Stimulated activated CD8-positive, alpha-beta memory T cell treated with anti-CD3 and anti-CD28 coated beads, Interleukin-2, amount 100 ng/mL, for 1 hour (primary cell): ENCODE measurements around the gene AKAP6.

Source experiments
- DNase-seq, 2 donors: peaks; one replicate each; pipeline ENCODE4 v3.0.0-alpha.2; 2020; ENCODE audit warnings: low read depth in 2 of 2

Gene AKAP6

DNA sequence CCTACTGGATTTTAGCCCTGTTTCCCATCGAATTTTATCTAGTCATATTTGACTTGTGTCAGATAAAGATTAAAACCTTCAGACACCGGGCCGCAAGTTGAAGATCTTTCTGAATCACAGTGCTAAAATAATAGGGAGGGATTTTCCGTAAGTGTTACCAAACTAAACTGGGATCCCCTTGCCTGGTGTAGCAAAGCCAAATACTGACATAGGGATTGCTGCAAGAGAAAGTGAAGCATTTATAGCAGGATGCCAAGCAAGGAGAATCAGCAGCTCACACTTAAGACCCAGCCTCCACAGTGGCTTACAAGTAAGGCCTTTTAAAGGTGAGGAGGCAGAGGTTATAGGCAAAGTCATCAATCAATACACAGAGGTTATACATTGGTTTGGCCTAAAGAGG, 147.4 kb downstream of the AKAP6 start:
- DNase-seq, result no peak

DNA sequence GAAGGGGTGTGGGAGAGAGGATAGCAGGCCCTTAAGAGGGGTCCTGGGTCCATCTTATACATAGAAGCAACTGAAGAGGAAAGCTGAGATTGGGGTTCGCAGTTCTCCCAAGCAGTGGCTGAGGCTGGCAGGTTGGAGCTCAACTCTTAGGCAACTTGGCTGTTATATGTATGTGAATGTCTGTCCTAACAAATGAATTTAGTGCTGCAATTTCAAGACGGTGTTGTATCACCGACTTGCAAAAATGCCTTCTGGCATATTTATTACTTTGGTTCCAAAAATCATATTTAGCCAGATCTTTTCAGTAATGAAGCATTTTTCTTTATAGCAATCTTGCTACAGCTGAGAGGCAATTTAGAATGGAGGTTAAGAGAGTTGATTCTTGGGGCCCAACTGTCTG, 148.3 kb downstream of the AKAP6 start:
- no peak for DNase-seq

DNA sequence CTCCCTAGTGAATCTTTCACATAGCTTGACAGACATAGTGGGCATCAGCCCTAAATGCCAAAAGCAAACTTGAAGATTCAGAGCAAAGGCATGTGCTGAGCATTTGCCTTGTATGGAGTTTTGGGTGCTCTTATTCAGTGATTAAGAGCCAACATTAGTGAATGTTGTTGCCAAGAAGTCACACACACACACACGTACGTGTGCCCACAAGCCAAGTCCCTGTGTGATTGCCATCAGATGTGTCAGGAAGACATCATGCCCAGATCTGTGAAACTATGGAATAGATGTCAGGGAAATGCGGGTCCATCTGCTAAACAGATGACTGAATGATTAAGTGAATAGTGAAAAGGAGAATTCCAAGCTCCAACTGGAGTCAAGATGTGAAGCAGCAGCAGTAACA, 149.0 kb downstream of the AKAP6 start:
- DNase-seq, result no peak

DNA sequence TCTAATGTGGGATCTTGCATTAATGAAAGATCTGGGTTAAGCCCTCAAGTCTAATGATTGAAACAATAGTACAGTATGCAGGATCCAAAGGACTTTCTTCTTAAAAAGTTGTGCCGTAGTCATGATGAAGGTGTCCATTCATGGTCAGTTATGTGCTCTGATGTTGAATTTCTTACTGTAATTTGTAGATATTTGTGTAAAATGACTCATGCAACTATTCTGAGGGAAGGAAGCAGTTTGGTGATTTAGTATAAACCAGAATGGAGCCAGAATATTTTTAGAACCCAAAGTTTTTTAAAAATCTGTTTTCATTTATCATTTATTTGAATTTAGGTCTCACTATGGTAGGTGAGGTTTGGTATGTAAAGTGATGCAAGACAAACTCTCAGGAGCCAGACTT, 151.2 kb downstream of the AKAP6 start:
- DNase-seq, result no peak

GRCh38 chr14:32481707-32482106, 152.6 kb downstream of the AKAP6 start:
- no peak for DNase-seq

DNA sequence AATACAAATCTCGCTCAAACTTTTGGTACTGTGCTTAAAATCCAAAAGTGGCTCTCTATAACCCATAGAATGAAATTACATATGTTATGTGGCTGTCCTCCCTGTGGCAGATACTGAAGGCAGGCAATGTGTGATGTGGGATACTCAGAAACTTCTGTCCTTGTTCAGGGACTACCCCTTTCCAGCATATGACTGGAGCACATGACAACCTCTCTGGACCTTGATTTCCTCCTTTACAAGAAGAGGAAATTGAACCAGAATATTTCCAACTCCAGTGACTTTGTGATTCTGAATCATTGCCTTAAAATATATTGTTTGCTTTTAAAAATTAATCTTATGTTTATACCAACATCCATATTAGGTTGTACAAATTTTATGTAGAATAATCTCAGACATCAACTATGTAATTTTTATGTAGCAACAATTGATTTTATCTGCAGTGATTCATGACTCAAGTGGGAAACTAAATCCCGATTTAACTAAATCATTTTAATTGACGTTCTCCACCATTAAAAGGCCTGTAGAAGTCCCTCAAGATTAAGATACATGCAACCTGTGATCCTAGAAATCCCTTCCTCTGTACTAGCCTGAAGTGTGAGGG, 162.4 kb downstream of the AKAP6 start:
- no peak for DNase-seq

- no peak for DNase-seq
These were observed 163.4 kb downstream of the AKAP6 start for GRCh38 chr14:32492457-32492856.

DNA sequence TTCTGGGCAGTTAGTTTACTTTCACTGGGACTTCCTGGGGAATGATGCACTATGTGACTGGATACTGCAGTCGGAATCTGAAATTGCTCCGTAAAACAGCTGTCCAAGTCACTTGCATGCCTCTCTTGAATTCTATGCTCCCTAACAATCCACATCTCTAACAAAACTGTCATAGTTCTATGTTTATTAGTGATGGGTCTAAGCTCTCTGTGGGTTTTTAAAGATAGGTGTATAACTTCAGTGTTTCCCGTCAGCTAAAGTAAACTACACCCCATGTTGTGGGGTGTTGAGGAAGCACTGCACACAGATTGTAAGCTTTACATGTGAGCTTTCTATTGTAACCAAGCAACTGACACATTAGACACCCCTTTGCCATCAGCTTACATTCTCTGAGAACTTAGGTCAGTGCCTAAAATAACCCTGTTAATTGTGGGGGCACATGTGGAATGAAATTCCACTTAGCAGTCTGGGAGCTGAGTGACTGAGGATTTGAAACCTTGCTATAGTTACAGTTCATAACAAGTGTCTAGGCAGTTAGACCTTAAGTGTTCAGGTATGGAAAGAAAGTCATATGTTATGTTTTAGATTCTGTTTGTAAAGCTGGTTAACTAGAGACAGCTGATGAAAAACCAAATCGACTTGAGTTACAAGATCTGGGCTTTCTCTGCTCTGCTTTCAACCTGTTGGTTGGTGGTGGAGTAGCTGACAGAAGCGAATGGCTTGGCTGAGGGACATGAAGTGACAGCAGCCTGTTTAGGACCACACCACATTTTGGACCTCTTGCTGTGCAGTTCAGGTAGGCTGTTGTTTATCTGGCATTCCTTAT, 165.7 kb downstream of the AKAP6 start:
- DNase-seq, result no peak

DNA sequence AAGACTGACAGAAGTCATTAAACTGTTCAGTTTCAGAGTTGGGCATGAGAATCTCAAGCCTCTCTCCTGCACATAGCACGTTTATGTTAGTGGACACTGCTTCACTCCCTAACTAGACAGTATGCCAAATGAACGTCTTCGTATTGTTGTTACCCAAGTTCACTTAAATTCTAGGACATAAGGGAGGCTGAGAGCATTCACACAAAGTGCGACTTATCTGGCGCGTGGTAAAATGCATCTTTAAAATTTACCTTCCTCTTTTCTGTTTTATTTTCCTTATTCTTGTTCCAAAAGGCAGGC, 166.3 kb downstream of the AKAP6 start:
- DNase-seq, result no peak

DNA sequence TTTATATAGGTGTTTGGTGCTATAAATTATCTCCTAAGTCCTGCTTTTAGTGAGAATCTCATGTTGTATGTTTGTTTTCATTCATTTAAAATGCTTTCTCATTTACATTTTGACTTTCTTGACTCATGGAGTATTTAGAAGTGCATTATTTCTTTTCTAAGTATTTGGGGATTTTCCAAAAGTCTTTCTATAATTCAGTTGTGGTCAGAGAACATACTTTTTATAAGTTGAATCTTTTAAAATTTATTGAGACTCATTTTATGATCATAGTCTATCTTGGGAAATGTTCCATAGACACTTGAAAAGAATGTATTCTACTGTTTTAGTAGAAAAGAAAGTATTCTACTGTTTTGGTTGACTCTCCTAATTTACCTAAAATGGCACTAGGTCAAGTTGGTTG, 168.2 kb downstream of the AKAP6 start:
- no peak for DNase-seq

DNA sequence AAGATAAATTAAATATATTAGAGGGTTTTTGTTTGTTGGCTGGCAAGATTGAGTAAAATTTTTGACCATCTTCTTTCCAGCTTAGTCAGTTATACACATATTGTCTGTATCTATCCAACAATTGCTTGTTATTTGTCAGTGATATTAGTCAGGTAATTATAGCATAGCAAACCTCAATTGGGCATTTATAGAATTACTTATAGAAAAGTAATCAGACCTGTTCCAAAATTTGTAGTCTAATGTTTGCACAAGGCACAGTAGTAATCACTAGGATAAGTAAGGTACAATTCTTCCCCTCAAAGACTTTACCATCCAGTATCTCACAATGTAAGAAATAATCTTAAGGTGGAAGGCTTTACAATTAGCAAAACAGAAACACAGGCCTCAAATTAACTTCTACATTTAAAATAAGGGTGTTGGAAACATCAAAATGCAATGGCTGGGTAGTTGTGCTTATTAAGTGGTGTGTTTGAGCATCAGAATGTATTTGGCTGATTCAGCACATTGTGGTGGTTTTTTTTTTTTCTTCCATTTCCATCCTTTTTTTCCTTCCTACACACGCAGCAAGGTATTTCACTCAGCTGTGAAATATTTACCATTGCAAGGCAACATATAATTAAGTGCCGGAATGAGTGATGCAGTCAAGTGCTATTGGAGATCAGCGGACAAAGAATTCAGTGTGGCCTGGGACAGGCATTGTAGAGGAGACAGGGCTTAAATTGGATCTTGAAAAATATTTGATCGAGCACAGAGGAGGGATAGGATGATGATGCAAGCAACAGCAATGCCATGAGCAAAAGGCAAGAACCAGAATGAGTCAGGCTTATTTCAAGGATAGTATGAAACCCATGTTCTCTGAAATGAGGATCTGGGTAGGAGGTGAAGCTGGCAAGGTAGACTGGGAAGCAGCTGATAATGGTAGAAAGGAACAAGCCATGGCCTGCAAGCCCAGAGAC, 178.2 kb downstream of the AKAP6 start:
- no peak for DNase-seq

GRCh38 chr14:32508281-32508680, 179.2 kb downstream of the AKAP6 start:
- no peak for DNase-seq

DNA sequence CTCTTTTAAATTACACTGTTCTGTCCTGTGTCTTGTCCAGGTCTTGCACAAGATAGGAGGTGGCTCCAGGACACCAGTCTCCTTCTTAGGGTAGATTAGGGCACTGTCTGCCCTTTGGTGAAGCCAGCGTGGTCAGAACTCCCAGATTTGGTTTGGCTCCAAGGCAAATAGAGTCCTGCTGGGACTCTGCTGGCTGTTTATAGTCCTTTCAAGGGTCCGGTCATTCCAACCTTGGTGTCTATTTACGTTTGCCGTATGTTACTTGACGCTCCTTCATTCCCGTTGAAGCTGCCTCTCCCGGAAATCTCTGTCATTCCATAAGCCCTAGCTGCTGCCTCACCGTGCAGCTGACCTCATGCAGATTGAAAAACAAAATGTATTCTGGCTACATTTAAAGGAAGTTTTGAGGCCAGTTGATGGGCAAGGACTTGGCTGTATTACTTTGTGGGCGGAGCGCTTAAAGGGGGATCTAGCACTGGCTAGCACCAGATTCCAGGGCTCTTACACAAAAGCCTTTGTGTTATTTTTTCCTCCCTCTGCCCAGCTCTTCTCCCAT, 180.6 kb downstream of the AKAP6 start:
- DNase-seq, result no peak

- no peak for DNase-seq
These were observed 181.7 kb downstream of the AKAP6 start for GRCh38 chr14:32510815-32511214.

GRCh38 chr14:32512348-32512747, 183.2 kb downstream of the AKAP6 start:
- DNase-seq, result no peak

DNA sequence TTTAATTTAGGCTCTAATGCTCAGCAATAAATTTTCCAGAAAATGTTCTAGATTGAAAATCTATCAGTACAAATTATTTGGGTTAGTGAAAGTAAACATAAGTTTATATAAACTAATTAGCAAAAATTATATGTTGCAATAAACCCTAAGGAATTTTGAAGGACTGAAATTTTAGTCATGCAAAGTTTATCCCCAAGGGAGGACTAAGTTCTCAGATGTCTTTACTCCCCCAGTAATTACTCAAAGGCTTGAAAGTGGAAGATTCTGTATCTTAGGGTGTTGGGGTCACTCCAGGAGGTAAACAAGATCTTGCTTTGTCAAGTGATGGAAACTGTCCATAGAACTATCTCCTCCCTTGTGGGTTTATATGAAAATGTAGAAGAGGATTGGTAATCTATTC, 183.7 kb downstream of the AKAP6 start:
- DNase-seq, result no peak

DNA sequence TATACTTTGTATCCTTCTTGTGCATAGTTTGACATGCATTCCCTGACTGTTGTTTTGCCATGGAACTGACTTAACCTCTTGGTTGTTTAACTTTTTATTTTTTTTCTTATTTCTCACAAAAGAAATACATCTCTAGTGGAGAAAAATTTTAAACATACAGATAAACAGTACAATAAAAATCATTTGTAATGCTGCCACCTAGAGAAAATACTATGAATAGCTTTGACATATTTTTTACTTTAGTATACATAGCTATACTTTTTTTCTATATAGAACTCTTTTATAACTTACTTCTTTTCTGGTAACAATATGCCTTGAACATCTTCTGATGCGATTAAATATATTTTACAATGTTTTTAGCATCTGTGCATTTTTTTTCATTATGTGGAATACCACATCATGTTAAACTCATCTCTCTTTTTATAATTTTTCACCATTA, 184.5 kb downstream of the AKAP6 start:
- DNase-seq, result no peak

DNA sequence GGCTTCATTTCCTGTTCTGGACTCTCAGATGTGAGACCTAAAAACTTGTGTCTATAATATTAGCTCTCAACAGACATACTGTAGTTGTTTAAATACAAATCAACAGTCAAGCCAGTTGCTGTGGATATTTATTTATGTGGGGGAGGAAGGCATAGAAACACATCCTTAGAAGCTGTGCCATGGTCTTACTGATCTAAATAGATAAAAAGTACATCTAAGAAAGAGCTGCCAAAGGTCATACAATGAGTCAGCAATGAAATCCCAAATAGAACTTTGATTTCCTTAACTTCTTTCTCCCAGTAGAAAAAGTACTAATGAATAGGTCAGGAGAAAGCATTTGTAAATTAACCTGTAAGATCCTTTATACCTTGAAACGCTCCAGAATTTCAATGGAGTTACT, 185.1 kb downstream of the AKAP6 start:
- DNase-seq, result no peak

- no peak for DNase-seq
These were observed 185.6 kb downstream of the AKAP6 start for GRCh38 chr14:32514681-32515080.

GRCh38 chr14:32524609-32525375, 195.7 kb downstream of the AKAP6 start:
- DNase-seq, result no peak

DNA sequence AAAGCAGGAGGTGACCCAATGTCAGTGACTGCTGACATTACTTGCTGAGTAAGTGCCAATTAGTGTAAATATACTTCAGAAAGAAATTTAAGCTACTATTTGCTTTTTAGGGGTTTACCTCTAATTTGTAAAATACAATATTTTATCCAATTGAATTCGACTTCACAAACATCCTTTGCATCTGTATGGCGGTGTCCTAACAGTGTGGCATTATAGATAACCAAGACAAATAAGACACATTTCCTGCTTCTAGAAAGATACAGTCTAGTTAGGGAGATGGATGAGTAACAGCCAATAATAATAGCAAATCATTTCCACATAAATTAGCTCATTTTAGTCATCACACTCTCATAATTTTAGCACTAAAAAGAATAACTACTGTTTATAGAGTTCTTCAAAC, 196.5 kb downstream of the AKAP6 start:
- no peak for DNase-seq

- DNase-seq, result no peak
These were observed 201.7 kb downstream of the AKAP6 start for GRCh38 chr14:32530800-32531199.
